Measurements from ENCODE around the gene DERA. TPM values are rescaled to one million over a fixed set of nuclear protein-coding genes. Genes with fewer than 3 reads are reported as not detected.

The DERA gene
- total and polyA plus RNA-seq, 9 of the 15 experiments (the other 6 are each of a cell fraction or from before 2014, with no cell fraction given): 5.5 to 15.5 (median 7.8) TPM

DNA sequence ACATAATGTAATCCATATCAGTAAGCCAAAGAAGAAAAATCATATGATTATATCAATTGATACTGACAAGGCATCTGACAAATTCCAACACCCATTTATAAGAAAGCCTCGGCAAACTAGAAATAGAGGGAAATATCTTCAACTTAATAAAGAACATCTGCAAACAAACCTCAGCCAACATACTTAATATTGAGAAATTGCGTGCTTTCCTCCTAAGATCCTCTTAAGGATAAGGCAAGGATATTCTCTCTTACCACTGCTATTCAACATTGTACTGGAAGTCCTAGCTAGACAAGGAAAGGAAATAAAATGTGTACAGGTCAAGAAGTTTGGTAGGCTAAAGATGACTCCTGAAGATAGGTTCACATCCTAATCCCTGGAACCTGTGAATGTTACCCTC lies 115.9 kb downstream of the DERA start:
- FAIRE-seq: no peak

DNA sequence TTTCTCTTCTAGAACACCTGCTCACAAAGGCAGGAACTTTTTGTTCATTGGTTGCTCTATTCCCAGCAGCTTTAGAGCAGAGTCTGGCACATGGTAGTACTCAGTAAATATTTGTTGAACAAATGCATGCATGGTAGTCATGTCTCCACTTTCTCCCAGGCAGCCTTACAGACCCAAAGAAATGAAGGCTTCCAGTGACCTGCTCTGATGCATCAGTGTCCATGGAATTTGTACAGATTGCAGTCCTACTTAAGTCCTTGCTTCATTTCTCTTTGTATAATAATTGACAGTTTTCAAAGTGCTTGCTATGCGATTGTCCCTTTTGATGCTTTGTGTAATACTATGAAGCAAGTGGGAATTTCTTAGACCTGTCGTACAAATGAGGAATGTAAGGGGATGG lies 119.6 kb downstream of the DERA start:
- H3K4me3 ChIP-seq: no peak overlapping the region
- H3K4me1 ChIP-seq (replicated peaks in 1 of 2; ENCODE audit: control insufficient read depth in 2 of 2, insufficient read depth in 2 of 2, low read length in 2 of 2): no peaks in the 10 kb centered on the region
- H3K9me1 ChIP-seq (ENCODE audit: control insufficient read depth, insufficient read depth, low read length): no peaks in the 10 kb centered on the region
- no peaks in the 10 kb centered on the region for H3K79me2 ChIP-seq (ENCODE audit: control insufficient read depth, insufficient read depth, low read length)
- DNase-seq (ENCODE audit: extremely low read depth in 1 of 4, low spot score in 3 of 4): no peak
- no peak for ATAC-seq
- no peak overlapping the region for H3K4me2 ChIP-seq (ENCODE audit: insufficient read depth, low read length)
- H4K20me1 ChIP-seq (replicated peaks; ENCODE audit: control insufficient read depth, insufficient read depth, low read length): no peaks in the 10 kb centered on the region
- H3K36me3 ChIP-seq (ENCODE audit: control insufficient read depth, insufficient read depth, low read length): no peaks in the 10 kb centered on the region
- H3K9me3 ChIP-seq (replicated peaks; ENCODE audit: control insufficient read depth, insufficient read depth, low read depth, low read length): no peaks in the 10 kb centered on the region
- intact Hi-C loops (cut with micrococcal nuclease) (no loop called here), in situ Hi-C loops (cut with MboI) (no loop called here)
- no peaks in the 10 kb centered on the region for H3K27me3 ChIP-seq (ENCODE audit: control insufficient read depth in 2 of 2, insufficient read depth in 2 of 2, low read length in 2 of 2)
- H3K27ac ChIP-seq (ENCODE audit: extremely low read depth, low read depth, low read length): no peak overlapping the region
- ChIA-PET CTCF (ENCODE audit: low intra/inter-chr PET ratio) (no interaction called here), POLR2A (no interaction called here)
- BruUV-seq (replicated peaks): no TSS peak
- FAIRE-seq: no peak
- H3K9ac ChIP-seq (ENCODE audit: insufficient read depth in 1 of 2, low read depth in 2 of 2, low read length in 2 of 2): no peak overlapping the region
- no peak overlapping the region for H2AFZ ChIP-seq (ENCODE audit: low read depth, low read length)
- 12% methylated on average over 2 of the region's 2 CpGs for WGBS (ENCODE audit: insufficient coverage, low coverage, missing lambda C conversion rate)
- TF ChIP-seq ZNF785 (CRISPR knock-in tag; IDR thresholded peaks at IDR 0.05): no peak
- no peak for TF ChIP-seq PTBP1 (IDR thresholded peaks at IDR 0.05; ENCODE audit: low read depth, low read length)
- no peak for TF ChIP-seq ZBTB7A (IDR thresholded peaks at IDR 0.05; ENCODE audit: borderline replicate concordance, control insufficient read depth, low read depth, low read length)
- TF ChIP-seq, protein P1, sequence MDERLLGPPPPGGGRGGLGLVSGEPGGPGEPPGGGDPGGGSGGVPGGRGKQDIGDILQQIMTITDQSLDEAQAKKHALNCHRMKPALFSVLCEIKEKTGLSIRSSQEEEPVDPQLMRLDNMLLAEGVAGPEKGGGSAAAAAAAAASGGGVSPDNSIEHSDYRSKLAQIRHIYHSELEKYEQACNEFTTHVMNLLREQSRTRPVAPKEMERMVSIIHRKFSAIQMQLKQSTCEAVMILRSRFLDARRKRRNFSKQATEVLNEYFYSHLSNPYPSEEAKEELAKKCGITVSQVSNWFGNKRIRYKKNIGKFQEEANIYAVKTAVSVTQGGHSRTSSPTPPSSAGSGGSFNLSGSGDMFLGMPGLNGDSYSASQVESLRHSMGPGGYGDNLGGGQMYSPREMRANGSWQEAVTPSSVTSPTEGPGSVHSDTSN (CRISPR knock-in tag; IDR thresholded peaks at IDR 0.05; ENCODE audit: low read depth): no peak
- TF ChIP-seq, protein P1 (tag; conservative IDR thresholded peaks at IDR 0.05; ENCODE audit: low read depth): no peak
- no peak for TF ChIP-seq HDAC8 (tag; IDR thresholded peaks at IDR 0.05)
- TF ChIP-seq, protein P2, sequence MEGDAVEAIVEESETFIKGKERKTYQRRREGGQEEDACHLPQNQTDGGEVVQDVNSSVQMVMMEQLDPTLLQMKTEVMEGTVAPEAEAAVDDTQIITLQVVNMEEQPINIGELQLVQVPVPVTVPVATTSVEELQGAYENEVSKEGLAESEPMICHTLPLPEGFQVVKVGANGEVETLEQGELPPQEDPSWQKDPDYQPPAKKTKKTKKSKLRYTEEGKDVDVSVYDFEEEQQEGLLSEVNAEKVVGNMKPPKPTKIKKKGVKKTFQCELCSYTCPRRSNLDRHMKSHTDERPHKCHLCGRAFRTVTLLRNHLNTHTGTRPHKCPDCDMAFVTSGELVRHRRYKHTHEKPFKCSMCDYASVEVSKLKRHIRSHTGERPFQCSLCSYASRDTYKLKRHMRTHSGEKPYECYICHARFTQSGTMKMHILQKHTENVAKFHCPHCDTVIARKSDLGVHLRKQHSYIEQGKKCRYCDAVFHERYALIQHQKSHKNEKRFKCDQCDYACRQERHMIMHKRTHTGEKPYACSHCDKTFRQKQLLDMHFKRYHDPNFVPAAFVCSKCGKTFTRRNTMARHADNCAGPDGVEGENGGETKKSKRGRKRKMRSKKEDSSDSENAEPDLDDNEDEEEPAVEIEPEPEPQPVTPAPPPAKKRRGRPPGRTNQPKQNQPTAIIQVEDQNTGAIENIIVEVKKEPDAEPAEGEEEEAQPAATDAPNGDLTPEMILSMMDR (IDR thresholded peaks at IDR 0.05 in 2 of 3, conservative IDR thresholded peaks at IDR 0.05 in 1 of 3; ENCODE audit: insufficient read depth in 2 of 3, low read depth in 1 of 3, low read length in 3 of 3): no peak
- no peak for TF ChIP-seq RNF2 (IDR thresholded peaks at IDR 0.05)
- TF ChIP-seq SIRT6 (IDR thresholded peaks at IDR 0.05; ENCODE audit: low read depth, low read length): no peak
- no peak for TF ChIP-seq ZFP36 (IDR thresholded peaks at IDR 0.05; ENCODE audit: low read depth, low read length, partially characterized antibody)
- TF ChIP-seq CEBPG (CRISPR knock-in tag; IDR thresholded peaks at IDR 0.05): no peak
- no peak for TF ChIP-seq CEBPG (tag; conservative IDR thresholded peaks at IDR 0.05 in 1 of 2, IDR thresholded peaks at IDR 0.05 in 1 of 2)
- no peak for TF ChIP-seq ZNF507 (tag; conservative IDR thresholded peaks at IDR 0.05)

More for the DNA sequence above, 115.9 kb downstream of the DERA start:
- intact Hi-C loops (cut with micrococcal nuclease) (no loop called here), in situ Hi-C loops (cut with MboI) (no loop called here)
- Histone ChIP-seq H3K36me3 (ENCODE audit: control insufficient read depth, insufficient read depth, low read length) (no peaks in the 10 kb centered on the region), H3K4me2 (ENCODE audit: insufficient read depth, low read length) (no peak overlapping the region), H3K27ac (ENCODE audit: extremely low read depth, low read depth, low read length) (no peak overlapping the region), H3K9ac (ENCODE audit: insufficient read depth in 1 of 2, low read depth in 2 of 2, low read length in 2 of 2) (no peak overlapping the region), H2AFZ (ENCODE audit: low read depth, low read length) (no peak overlapping the region), H3K9me1 (ENCODE audit: control insufficient read depth, insufficient read depth, low read length) (no peaks in the 10 kb centered on the region), H4K20me1 (replicated peaks; ENCODE audit: control insufficient read depth, insufficient read depth, low read length) (no peaks in the 10 kb centered on the region), H3K9me3 (replicated peaks; ENCODE audit: control insufficient read depth, insufficient read depth, low read depth, low read length) (no peaks in the 10 kb centered on the region), H3K4me3 (no peak overlapping the region), H3K27me3 (ENCODE audit: control insufficient read depth in 2 of 2, insufficient read depth in 2 of 2, low read length in 2 of 2) (no peaks in the 10 kb centered on the region), H3K4me1 (replicated peaks in 1 of 2; ENCODE audit: control insufficient read depth in 2 of 2, insufficient read depth in 2 of 2, low read length in 2 of 2) (no peaks in the 10 kb centered on the region), H3K79me2 (ENCODE audit: control insufficient read depth, insufficient read depth, low read length) (no peaks in the 10 kb centered on the region)
- TF ChIP-seq MAFK (IDR thresholded peaks at IDR 0.05; ENCODE audit: low read length): no peak
- WGBS (ENCODE audit: insufficient coverage, low coverage, missing lambda C conversion rate): 8% methylated on average over 2 of the region's 2 CpGs
- BruUV-seq (replicated peaks): no TSS peak
- POLR2A ChIA-PET: interaction anchor here (0.9 kb wide), 1 partner anchor 31 kb away, joined by 3 read pairs; no protein-coding TSS in a partner anchor
- CTCF ChIA-PET (ENCODE audit: low intra/inter-chr PET ratio): no interaction called here
- DNase-seq (ENCODE audit: extremely low read depth in 1 of 4, low spot score in 3 of 4) (no peak), ATAC-seq (no peak)

Data from K562 (cell line).